ENCODE data around the gene DCHS2. TPM values are rescaled to one million over a fixed set of nuclear protein-coding genes. Genes with fewer than 3 reads are reported as not detected.

DCHS2 gene, protein sequence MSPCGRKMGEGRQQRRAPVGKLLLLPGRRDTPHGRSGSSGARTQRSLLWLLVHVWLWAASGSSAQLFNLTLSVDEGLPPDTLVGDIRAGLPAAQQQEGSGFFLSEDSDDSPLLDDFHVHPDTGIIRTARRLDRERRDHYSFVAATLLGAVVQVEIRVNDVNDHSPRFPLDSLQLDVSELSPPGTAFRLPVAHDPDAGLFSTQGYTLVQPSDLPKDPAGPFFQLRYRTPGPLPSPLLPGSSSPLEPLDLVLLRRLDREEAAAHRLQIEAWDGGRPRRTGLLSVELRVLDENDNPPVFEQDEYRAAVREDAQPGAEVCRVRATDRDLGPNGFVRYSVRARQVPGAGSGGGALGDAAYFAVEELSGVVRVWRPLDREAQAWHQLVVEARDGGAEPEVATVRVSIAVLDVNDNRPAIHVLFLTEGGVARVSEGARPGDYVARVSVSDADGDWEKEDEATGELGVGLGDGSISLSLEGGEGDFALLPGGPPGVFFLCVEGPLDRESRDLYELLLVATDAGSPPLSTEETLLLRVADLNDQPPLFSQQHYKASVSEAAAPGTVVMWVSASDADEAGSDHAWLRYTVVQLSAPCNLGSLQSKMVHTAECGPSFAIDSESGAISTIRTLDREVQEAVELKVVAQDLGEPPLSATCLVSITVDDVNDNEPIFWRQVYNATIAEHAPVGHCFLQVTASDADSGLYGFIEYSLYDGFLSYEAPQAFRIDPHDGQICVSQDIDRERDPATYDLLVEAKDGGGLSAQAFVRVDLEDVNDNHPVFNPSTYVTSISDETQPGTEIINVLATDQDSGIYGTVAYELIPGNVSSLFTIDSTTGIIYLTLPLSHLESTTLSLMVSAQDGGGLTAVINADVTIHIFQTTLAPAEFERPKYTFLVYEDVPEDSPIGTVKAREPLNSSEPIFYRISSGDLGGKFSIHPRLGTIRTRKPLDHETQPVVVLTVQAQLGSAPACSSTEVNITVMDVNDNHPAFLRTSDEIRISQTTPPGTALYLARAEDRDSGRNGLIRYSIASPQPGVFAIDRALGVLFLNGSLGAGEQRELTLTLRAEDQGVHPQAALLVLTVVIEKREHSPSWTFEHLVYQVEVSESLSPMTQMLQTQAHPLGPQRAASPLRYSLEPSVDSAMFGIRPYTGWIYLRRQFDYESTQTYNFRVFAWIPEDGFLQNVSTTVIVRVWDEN (N-terminal part only)
- total RNA-seq (0.32 and 1.7 TPM in 2 replicates), polyA plus RNA-seq (0.01 and 0.12 TPM in 2 replicates)

DNA sequence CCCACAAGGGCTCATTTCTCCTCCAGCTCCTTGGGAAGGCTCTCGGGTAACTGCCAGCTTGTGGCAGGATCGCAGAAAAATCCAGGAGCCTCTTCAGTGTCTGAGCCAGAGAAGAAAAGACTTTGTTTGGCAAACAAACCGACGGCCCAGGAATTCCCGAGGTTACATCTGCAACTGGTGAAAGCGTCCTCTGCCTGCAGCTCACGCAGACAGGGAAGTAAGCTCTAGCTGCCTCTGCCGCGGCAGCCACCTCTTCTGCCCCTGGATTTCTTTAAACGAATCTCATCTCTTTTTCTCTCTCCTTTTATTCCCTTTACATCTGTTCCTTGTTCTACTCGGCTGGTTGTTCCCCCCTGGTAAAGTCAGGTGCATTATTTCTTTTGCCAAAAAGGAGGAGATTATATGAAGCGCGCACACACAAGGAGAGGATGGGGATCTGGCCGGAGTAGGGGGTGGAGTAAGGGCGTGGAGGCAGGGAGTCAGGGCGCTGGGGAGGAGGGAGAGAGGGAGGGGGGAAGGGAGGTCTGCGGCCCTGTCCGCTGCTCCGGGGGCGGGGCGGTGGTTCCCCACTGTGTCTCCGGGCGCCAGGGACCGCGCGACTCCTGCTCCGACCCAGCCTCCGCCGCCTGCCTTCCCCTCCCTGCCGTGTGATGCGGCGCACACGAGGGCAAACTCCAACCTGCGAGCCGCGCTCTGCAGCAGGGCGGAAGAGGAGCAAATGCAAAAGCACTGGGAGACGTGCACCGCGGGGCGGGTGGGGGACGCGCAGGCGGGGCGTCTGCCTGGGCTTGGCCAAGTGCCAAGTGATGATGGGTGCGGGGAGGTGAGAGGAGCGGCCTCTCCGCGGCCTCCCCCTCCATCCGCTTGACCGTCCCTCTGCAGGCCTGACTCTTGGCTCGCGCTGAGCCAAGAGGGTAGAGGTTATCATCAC, at the start of gene DCHS2:
Gene DCHS2 (minus strand): TSS at position 459 of the 931 bp plus-strand sequence. CDS start 444 bp downstream, at position 15.
- WGBS (ENCODE audit: low lambda C conversion rate, missing lambda C conversion rate) = under 1% methylated on average over 25 of the region's 53 CpGs
- no peak for TF ChIP-seq EZH2 (IDR thresholded peaks at IDR 0.05; ENCODE audit: borderline replicate concordance)
- TF ChIP-seq CTCF (IDR thresholded peaks at IDR 0.05; ENCODE audit: poor library complexity) = no peak
- TF ChIP-seq EZH2phosphoT487 (IDR thresholded peaks at IDR 0.05; ENCODE audit: low read depth, severe bottlenecking, unreplicated experiment) = no peak
- Histone ChIP-seq H4K20me1 (ENCODE audit: insufficient read depth, poor library complexity, severe bottlenecking) (no peaks in the 10 kb centered on the region), H3K36me3 (replicated peaks; ENCODE audit: insufficient read depth, low read depth) (no peaks in the 10 kb centered on the region), H2AFZ (peak within 1 kb of the TSS; percentile 63), H3K4me2 (peak within 1 kb of the TSS; percentile 77), H3K4me3 (peak within 1 kb of the TSS; percentile 35), H3K79me2 (no peaks in the 10 kb centered on the region), H3K27ac (no peak within 1 kb of the TSS), H3K27me3 (peaks cover 89% of the 10 kb centered on the region), H3K4me1 (ENCODE audit: insufficient read depth) (peaks cover 16% of the 10 kb centered on the region), H3K9me2 (replicated peaks; ENCODE audit: insufficient read depth) (no peaks in the 10 kb centered on the region), H3K9me3 (ENCODE audit: low read depth) (no peaks in the 10 kb centered on the region)
- peak; percentile 82 for DNase-seq (ENCODE audit: low spot score)

DNA sequence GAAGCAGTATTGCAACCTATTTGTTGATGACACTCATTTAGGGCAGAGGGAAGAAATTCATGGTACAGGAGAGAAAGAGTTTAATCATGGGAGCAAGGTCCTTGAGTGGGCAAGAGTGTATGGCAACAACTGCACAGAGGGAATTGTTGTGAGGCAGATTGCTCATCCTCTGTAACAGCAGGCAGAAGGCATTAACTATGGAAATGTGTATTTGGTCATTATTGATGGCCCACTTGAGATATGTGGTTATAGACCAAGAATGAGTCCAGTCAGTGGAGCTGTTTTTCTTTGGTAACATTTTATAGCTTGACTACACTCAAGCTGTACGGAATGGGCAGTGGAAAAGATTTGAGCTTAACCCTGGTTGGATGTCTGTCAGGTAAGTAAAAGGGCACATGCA, 42.7 kb upstream of the DCHS2 start:
- H3K9me2 ChIP-seq (replicated peaks; ENCODE audit: insufficient read depth) = no peaks in the 10 kb centered on the region
- H3K27ac ChIP-seq = no peak overlapping the region
- H4K20me1 ChIP-seq (ENCODE audit: insufficient read depth, poor library complexity, severe bottlenecking) = peaks cover 3% of the 10 kb centered on the region
- DNase-seq (ENCODE audit: low spot score) = no peak
- no peak overlapping the region for H2AFZ ChIP-seq
- no peaks in the 10 kb centered on the region for H3K79me2 ChIP-seq
- TF ChIP-seq EZH2 (IDR thresholded peaks at IDR 0.05; ENCODE audit: borderline replicate concordance) (no peak), EZH2phosphoT487 (IDR thresholded peaks at IDR 0.05; ENCODE audit: low read depth, severe bottlenecking, unreplicated experiment) (no peak), CTCF (IDR thresholded peaks at IDR 0.05; ENCODE audit: poor library complexity) (no peak)
- H3K9me3 ChIP-seq (ENCODE audit: low read depth) = no peaks in the 10 kb centered on the region
- H3K4me3 ChIP-seq = no peak overlapping the region
- WGBS (ENCODE audit: low lambda C conversion rate, missing lambda C conversion rate) = 91% methylated on average over 1 of the region's 1 CpG
- H3K36me3 ChIP-seq (replicated peaks; ENCODE audit: insufficient read depth, low read depth) = no peaks in the 10 kb centered on the region
- no peaks in the 10 kb centered on the region for H3K27me3 ChIP-seq
- H3K4me1 ChIP-seq (ENCODE audit: insufficient read depth) = no peaks in the 10 kb centered on the region
- H3K4me2 ChIP-seq = no peak overlapping the region
